GM12891 (cell line): ENCODE data around the gene ARHGAP6.
"Not testable (repeated sequence)": the region's sequence is repeated elsewhere in the genome, so short reads cannot be mapped to it uniquely, and the experiment has no call there.

Experiments used
- POLR2A ChIP-seq: IDR thresholded peaks from 2 replicates; pipeline ENCODE4 v1.6.1; 2011; ENCODE audit warnings: low read depth, low read length, control low read depth
- POLR2AphosphoS5 ChIP-seq: IDR thresholded peaks from 2 replicates; pipeline ENCODE4 v1.6.1; 2011; ENCODE audit warnings: low read depth, low read length, control low read depth
- TAF1 ChIP-seq: IDR thresholded peaks from 2 replicates; pipeline ENCODE4 v1.6.1; 2011; ENCODE audit warnings: low read depth, low read length, control low read depth

- not testable (repeated sequence) for TF ChIP-seq POLR2A, POLR2AphosphoS5, TAF1
Observed at GRCh38 chrX:11578301-11578700, 87.4 kb downstream of the ARHGAP6 start.
